ENCODE measurements around the gene ABCA4. TPM values are rescaled to one million over a fixed set of nuclear protein-coding genes. Genes with fewer than 3 reads are reported as not detected.

The ABCA4 gene
- total RNA-seq, 2 donors from 2014 or later = 0.41 to 0.85 TPM

- no peaks in the 10 kb centered on the region for H3K36me3 ChIP-seq
- no peaks in the 10 kb centered on the region for H3K4me1 ChIP-seq (replicated peaks)
- TF ChIP-seq POLR2AphosphoS5 (IDR thresholded peaks at IDR 0.05) (no peak), POLR2A (IDR thresholded peaks at IDR 0.05) (no peak), CTCF (IDR thresholded peaks at IDR 0.05) (no peak)
- DNase-seq (ENCODE audit: low spot score) = no peak
- no peaks in the 10 kb centered on the region for H3K27me3 ChIP-seq (replicated peaks; ENCODE audit: insufficient read depth)
- no peak overlapping the region for H3K27ac ChIP-seq
- no peak overlapping the region for H3K4me3 ChIP-seq
- 65% methylated on average over 6 of the region's 6 CpGs for WGBS
- intact Hi-C loops (cut with DNase I) = no loop called here
- H3K9me3 ChIP-seq = no peaks in the 10 kb centered on the region
Measured at GRCh38 chr1:94125551-94126514, 4.9 kb upstream of the ABCA4 start.

- TF ChIP-seq CTCF (IDR thresholded peaks at IDR 0.05) = no peak
- TF ChIP-seq POLR2A (IDR thresholded peaks at IDR 0.05) = no peak
- no peak for TF ChIP-seq POLR2AphosphoS5 (IDR thresholded peaks at IDR 0.05)
- H3K27ac ChIP-seq = no peak overlapping the region
- H3K27me3 ChIP-seq (replicated peaks; ENCODE audit: insufficient read depth) = no peaks in the 10 kb centered on the region
- no peaks in the 10 kb centered on the region for H3K4me1 ChIP-seq (replicated peaks)
- H3K9me3 ChIP-seq = no peaks in the 10 kb centered on the region
- H3K4me3 ChIP-seq = no peak overlapping the region
- no peaks in the 10 kb centered on the region for H3K36me3 ChIP-seq
- WGBS = 88% methylated on average over 1 of the region's 1 CpG
- no peak for DNase-seq (ENCODE audit: low spot score)
- intact Hi-C loops (cut with DNase I) = no loop called here
Measured at GRCh38 chr1:94124538-94124937, 3.6 kb upstream of the ABCA4 start.

GRCh38 chr1:94122201-94122970, 1.4 kb upstream of the ABCA4 start:
- Histone ChIP-seq H3K9me3 (no peaks in the 10 kb centered on the region), H3K4me3 (no peak overlapping the region), H3K4me1 (replicated peaks) (no peaks in the 10 kb centered on the region), H3K27ac (no peak overlapping the region), H3K36me3 (no peaks in the 10 kb centered on the region), H3K27me3 (replicated peaks; ENCODE audit: insufficient read depth) (no peaks in the 10 kb centered on the region)
- no peak for DNase-seq (ENCODE audit: low spot score)
- TF ChIP-seq POLR2A (IDR thresholded peaks at IDR 0.05) (no peak), CTCF (IDR thresholded peaks at IDR 0.05) (no peak), POLR2AphosphoS5 (IDR thresholded peaks at IDR 0.05) (no peak)
- 83% methylated on average over 5 of the region's 5 CpGs for WGBS
- intact Hi-C loops (cut with DNase I) = no loop called here

GRCh38 chr1:94121411-94121821, 468 bp upstream of the ABCA4 start:
- Histone ChIP-seq H3K4me1 (replicated peaks) (no peaks in the 10 kb centered on the region), H3K27me3 (replicated peaks; ENCODE audit: insufficient read depth) (no peaks in the 10 kb centered on the region), H3K9me3 (no peaks in the 10 kb centered on the region), H3K27ac (no peak overlapping the region), H3K4me3 (no peak overlapping the region), H3K36me3 (no peaks in the 10 kb centered on the region)
- DNase-seq (ENCODE audit: low spot score) = no peak
- intact Hi-C loops (cut with DNase I) = no loop called here
- no peak for TF ChIP-seq POLR2A (IDR thresholded peaks at IDR 0.05)
- TF ChIP-seq POLR2AphosphoS5 (IDR thresholded peaks at IDR 0.05) = no peak
- TF ChIP-seq CTCF (IDR thresholded peaks at IDR 0.05) = no peak
- 82% methylated on average over 8 of the region's 8 CpGs for WGBS
